Prostate gland (tissue), 2 donors: ENCODE results near the gene TPPP3. TPM values are rescaled to one million over a fixed set of nuclear protein-coding genes. Genes with fewer than 3 reads are reported as not detected.

Experiments used
- DNase-seq: peaks from one replicate; pipeline ENCODE4 v3.0.0-alpha.2; 2019; ENCODE audit warnings: low spot score
- H3K27ac ChIP-seq, 2 donors: fragments of 200-600 bp; sonication (generic); 2 replicates each; pipeline ENCODE4 v1.5.1; 2017 to 2019
- H3K27me3 ChIP-seq: fragments of 200-600 bp; sonication (generic); replicated peaks from 2 replicates; pipeline ENCODE4 v1.5.1; 2019; ENCODE audit not compliant: insufficient read depth
- H3K36me3 ChIP-seq, 2 donors: fragments of 200-600 bp; sonication (generic); 1 replicate in 1 of 2; 2 replicates in 1 of 2; pipeline versions ENCODE4 v1.5.1 to v1.8.1; 2017 to 2019
- H3K4me1 ChIP-seq: fragments of 200-600 bp; sonication (generic); replicated peaks from 2 replicates; pipeline ENCODE4 v1.5.1; 2019
- H3K4me3 ChIP-seq, 2 donors: fragments of 200-600 bp; sonication (generic); 2 replicates each; pipeline ENCODE4 v1.5.1; 2017 to 2019
- H3K9me3 ChIP-seq: fragments of 200-600 bp; sonication (generic); 2 replicates; pipeline ENCODE4 v1.5.1; 2017
- POLR2A ChIP-seq: fragments of 450-650 bp; IDR thresholded peaks from one replicate; pipeline ENCODE4 v1.6.1; 2016; ENCODE audit warnings: antibody characterized with exemption, mild to moderate bottlenecking
- POLR2AphosphoS5 ChIP-seq: sonication (generic); formaldehyde crosslinking; IDR thresholded peaks from one replicate; pipeline ENCODE4 v1.6.1; 2017; ENCODE audit warnings: antibody characterized with exemption
- WGBS: methylation state at CpG from one replicate; pipeline ENCODE4 v1.1.5; 2018; 5-methylcytosine and 5-hydroxymethylcytosine counted together
- intact Hi-C: fragments of 100-400 bp; cut with DNase I; formaldehyde crosslinking; loops from one replicate; pipeline ENCODE4 v1.14.2; 2022
- total RNA-seq, 2 donors: library from RNA; depleted of rRNA; stranded (reverse); fragments of >200 nt; gene quantifications; one replicate each; pipeline ENCODE4 v1.1.0, GENCODE V29; 2016
- TF ChIP-seq, protein P1 (sequence below), 4 experiments: fragments of 200-600 bp in 2 of 4; fragments of 450-650 bp in 2 of 4; sonication (generic) in 2 of 4; IDR thresholded peaks; 1 replicate in 3 of 4; 2 replicates in 1 of 4; pipeline ENCODE4 v1.5.1; 2016 to 2019; ENCODE audit warnings: antibody characterized with exemption in 4 of 4, mild to moderate bottlenecking in 2 of 4, moderate library complexity in 2 of 4

TPPP3 gene
- total RNA-seq, 2 donors from 2014 or later, result 3.4 to 10.0 TPM

DNA sequence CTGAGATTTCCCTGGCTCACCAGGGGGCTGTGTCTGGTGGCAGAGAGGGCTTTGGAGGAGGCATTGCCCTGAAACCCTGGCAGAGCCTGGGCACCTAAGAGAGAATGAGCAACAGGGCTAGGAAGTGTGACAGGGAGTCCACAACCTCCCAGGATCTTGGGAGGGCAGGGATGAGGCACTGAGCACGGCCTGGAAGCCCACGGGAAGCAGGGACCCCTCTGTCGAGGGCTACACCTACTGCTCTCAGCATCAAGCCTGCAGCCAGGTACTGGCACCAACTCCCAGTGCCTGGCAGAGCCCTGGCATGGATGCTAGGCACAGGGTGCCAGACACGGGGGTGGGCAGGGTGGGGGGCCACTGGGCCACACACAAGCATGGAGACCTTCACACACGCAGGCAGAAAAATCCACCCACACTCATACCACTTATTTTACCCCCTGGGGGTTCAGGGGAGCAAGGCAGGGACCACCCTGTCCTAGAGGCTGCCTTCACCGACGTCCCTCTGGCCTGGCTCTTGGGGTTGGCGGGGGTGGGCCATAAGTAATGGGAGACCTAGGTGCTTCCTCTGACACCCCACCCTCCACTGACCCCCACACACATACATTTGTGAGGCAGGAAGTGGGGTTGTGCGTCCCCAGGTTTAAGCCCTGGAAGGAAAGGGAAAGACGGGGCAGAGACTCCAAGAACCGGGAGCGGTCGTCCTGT, 36.7 kb upstream of the TPPP3 start:
- intact Hi-C loops, result loop anchor here (2.0 kb wide), 1 partner anchor 35 kb away; no protein-coding TSS in a partner anchor
- Histone ChIP-seq H3K9me3 (no peaks in the 10 kb centered on the region), H3K4me3 (peak overlapping the region; percentile 32 to 43), H3K36me3 (no peaks in the 10 kb centered on the region), H3K27me3 (no peaks in the 10 kb centered on the region), H3K4me1 (peaks cover 13% of the 10 kb centered on the region), H3K27ac (peak overlapping the region; percentile 70 to 87)
- TF ChIP-seq POLR2A (no peak), POLR2AphosphoS5 (no peak)
- TF ChIP-seq, protein P1, sequence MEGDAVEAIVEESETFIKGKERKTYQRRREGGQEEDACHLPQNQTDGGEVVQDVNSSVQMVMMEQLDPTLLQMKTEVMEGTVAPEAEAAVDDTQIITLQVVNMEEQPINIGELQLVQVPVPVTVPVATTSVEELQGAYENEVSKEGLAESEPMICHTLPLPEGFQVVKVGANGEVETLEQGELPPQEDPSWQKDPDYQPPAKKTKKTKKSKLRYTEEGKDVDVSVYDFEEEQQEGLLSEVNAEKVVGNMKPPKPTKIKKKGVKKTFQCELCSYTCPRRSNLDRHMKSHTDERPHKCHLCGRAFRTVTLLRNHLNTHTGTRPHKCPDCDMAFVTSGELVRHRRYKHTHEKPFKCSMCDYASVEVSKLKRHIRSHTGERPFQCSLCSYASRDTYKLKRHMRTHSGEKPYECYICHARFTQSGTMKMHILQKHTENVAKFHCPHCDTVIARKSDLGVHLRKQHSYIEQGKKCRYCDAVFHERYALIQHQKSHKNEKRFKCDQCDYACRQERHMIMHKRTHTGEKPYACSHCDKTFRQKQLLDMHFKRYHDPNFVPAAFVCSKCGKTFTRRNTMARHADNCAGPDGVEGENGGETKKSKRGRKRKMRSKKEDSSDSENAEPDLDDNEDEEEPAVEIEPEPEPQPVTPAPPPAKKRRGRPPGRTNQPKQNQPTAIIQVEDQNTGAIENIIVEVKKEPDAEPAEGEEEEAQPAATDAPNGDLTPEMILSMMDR (IDR thresholded peaks at IDR 0.05), result no peak
- whole genome bisulfite sequencing, result 33% methylated on average over 9 of the region's 13 CpGs
- no peak for DNase-seq

DNA sequence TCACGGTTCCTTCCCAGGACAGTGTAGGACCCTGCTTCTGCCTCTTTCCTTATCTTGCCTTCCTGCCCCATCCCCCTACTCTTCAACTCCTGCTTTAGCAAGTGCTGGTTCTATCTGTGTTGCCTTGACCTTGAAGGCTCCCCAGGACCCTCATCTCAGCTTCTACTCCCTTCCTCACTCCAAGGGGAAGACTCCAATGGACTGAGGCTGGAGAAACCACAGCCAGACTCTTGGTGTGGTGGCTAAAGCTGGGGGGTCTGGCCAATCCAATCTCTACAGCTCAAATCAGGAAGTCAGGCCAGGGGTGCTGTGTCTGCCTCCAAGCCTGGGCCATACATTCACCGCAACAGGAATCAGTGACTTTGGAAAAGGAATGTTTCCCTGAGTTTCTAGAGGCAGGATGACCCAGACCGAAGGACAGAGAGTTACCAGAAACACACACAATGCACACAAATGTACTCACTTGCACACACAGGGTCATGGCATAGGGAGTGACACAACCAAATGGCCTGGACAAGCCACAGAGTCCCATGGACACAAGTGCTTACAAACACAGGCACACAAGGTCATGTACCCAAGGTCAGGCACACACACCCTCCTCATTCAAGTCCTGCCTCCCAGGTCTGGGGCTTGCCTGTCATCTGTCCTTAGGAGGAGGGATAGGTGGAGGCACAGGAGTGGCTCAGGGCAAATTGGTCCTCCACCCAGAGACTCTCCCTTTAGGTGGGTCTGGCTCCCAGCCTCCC, 35.9 kb upstream of the TPPP3 start:
- intact Hi-C loops, result loop anchor here (2.0 kb wide), 1 partner anchor 36 kb away; no protein-coding TSS in a partner anchor
- no peaks in the 10 kb centered on the region for H3K27me3 ChIP-seq
- DNase-seq, result no peak
- TF ChIP-seq, protein P1 (IDR thresholded peaks at IDR 0.05), result no peak
- TF ChIP-seq POLR2A (no peak), POLR2AphosphoS5 (no peak)
- H3K4me3 ChIP-seq, result no peak overlapping the region
- peak overlapping the region in 1 of 2 donors; percentile 49 for H3K27ac ChIP-seq
- WGBS, result 97% methylated on average over 3 of the region's 3 CpGs
- no peaks in the 10 kb centered on the region for H3K9me3 ChIP-seq
- H3K4me1 ChIP-seq, result peaks cover 13% of the 10 kb centered on the region
- H3K36me3 ChIP-seq, result no peaks in the 10 kb centered on the region

DNA sequence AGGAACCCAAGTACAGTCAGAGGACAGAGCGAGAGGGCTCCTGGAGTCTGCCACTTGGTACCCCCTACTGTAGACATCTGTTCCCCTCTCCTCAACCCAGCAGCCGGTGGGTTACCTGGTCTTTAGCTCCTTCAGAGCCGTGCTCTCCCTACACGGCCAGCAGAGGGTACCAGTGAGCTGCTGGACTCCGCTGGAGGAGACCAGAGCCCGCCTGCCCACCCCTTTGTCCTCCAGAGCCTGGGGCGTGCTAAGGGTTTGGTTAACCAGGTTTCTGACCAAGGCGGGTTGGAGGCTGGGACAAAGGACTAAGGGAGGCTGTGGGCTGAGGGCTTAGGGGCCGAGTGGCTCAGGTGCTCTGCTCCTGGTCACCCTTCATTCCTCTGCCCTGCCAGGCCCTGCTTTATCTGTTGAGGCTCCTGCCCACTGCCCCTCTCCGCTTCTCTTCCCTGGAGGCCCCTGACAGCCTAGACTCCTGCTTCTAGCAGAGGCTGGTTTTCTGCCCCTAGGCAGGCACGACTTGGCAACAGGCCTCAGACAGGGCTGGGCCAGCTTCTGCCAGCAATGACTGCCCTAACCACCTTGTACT, 34.9 kb upstream of the TPPP3 start:
- Histone ChIP-seq H3K9me3 (no peaks in the 10 kb centered on the region), H3K27me3 (no peaks in the 10 kb centered on the region), H3K36me3 (no peaks in the 10 kb centered on the region), H3K27ac (peak overlapping the region; percentile 45 to 49), H3K4me1 (peaks cover 13% of the 10 kb centered on the region), H3K4me3 (no peak overlapping the region)
- WGBS, result 24% methylated on average over 7 of the region's 11 CpGs
- TF ChIP-seq POLR2AphosphoS5, result peak; percentile 58
- peak; percentile 17 for TF ChIP-seq POLR2A
- TF ChIP-seq, protein P1 (IDR thresholded peaks at IDR 0.05), result peak; percentile 69 to 97 (median 94)
- DNase-seq, result peak; percentile 76
- intact Hi-C loops, result loop anchor here (2.0 kb wide), 1 partner anchor 37 kb away; no protein-coding TSS in a partner anchor

DNA sequence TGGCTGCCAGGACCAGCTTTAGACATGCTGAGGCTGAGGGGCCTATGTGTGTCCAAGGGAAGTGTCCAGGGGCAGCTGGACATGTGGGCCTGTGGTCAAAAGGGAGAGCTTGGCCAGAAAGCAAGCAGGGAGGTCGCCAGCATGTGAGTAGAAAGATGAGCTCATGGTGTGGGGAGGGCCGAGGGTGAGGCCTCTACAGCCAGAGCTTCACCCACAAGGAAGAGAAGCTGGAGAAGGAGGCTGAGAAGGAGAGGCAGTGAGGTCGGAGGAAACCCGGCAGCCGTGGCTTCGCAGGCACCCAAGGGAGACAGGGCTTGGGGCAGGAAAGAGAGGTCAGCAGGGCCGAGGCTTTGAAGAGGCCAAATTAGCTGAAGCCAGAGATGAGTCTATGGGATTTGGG, 33.7 kb upstream of the TPPP3 start:
- no peaks in the 10 kb centered on the region for H3K9me3 ChIP-seq
- intact Hi-C loops, result no loop called here
- H3K27me3 ChIP-seq, result no peaks in the 10 kb centered on the region
- no peaks in the 10 kb centered on the region for H3K36me3 ChIP-seq
- WGBS, result 85% methylated on average over 7 of the region's 7 CpGs
- peaks cover 12% of the 10 kb centered on the region for H3K4me1 ChIP-seq
- DNase-seq, result no peak
- no peak for TF ChIP-seq POLR2AphosphoS5
- TF ChIP-seq POLR2A, result no peak
- TF ChIP-seq, protein P1 (IDR thresholded peaks at IDR 0.05), result no peak
- H3K27ac ChIP-seq, result no peak overlapping the region
- no peak overlapping the region for H3K4me3 ChIP-seq
